Medulla oblongata (tissue), 1 donor: ENCODE measurements around the gene ATP2B3.

Experiments
- DNase-seq: peaks from one replicate; pipeline ENCODE4 v3.0.0-alpha.2; 2015; ENCODE audit errors: extremely low spot score

Gene ATP2B3

GRCh38 chrX:153533091-153533490, 15.6 kb downstream of the ATP2B3 start:
- no peak for DNase-seq

GRCh38 chrX:153537080-153537479, 19.6 kb downstream of the ATP2B3 start:
- DNase-seq, result no peak

GRCh38 chrX:153537526-153538295, 20.3 kb downstream of the ATP2B3 start:
- DNase-seq, result no peak

GRCh38 chrX:153538424-153538823, 21.0 kb downstream of the ATP2B3 start:
- DNase-seq, result no peak

GRCh38 chrX:153539171-153539978, 21.9 kb downstream of the ATP2B3 start:
- DNase-seq, result peak; percentile 72

- DNase-seq, result no peak
Measured at GRCh38 chrX:153539979-153540358, 22.5 kb downstream of the ATP2B3 start.

- DNase-seq, result no peak
Measured at GRCh38 chrX:153544727-153545126, 27.3 kb downstream of the ATP2B3 start.

- DNase-seq, result no peak
Measured at GRCh38 chrX:153546386-153546785, 28.9 kb downstream of the ATP2B3 start.

- DNase-seq, result no peak
Measured at GRCh38 chrX:153547195-153547594, 29.8 kb downstream of the ATP2B3 start.

- no peak for DNase-seq
Measured at GRCh38 chrX:153549231-153549630, 31.8 kb downstream of the ATP2B3 start.

GRCh38 chrX:153549807-153550206, 32.4 kb downstream of the ATP2B3 start:
- no peak for DNase-seq

- DNase-seq, result no peak
Measured at GRCh38 chrX:153551135-153551534, 33.7 kb downstream of the ATP2B3 start.

- DNase-seq, result peak; percentile 86
Measured at GRCh38 chrX:153554519-153555167, 37.2 kb downstream of the ATP2B3 start.

GRCh38 chrX:153556767-153557166, 39.3 kb downstream of the ATP2B3 start:
- DNase-seq, result no peak

GRCh38 chrX:153557618-153558355, 40.3 kb downstream of the ATP2B3 start:
- no peak for DNase-seq

- no peak for DNase-seq
Measured at GRCh38 chrX:153560000-153560399, 42.6 kb downstream of the ATP2B3 start.

- DNase-seq, result no peak
Measured at GRCh38 chrX:153560466-153560865, 43.0 kb downstream of the ATP2B3 start.

GRCh38 chrX:153561337-153561736, 43.9 kb downstream of the ATP2B3 start:
- no peak for DNase-seq

- no peak for DNase-seq
Measured at GRCh38 chrX:153562546-153562945, 45.1 kb downstream of the ATP2B3 start.

GRCh38 chrX:153564047-153564606, 46.7 kb downstream of the ATP2B3 start:
- DNase-seq, result no peak

GRCh38 chrX:153565996-153566580, 48.6 kb downstream of the ATP2B3 start:
- DNase-seq, result no peak
